ENCODE results near the gene WNT11.

WNT11 gene

DNA sequence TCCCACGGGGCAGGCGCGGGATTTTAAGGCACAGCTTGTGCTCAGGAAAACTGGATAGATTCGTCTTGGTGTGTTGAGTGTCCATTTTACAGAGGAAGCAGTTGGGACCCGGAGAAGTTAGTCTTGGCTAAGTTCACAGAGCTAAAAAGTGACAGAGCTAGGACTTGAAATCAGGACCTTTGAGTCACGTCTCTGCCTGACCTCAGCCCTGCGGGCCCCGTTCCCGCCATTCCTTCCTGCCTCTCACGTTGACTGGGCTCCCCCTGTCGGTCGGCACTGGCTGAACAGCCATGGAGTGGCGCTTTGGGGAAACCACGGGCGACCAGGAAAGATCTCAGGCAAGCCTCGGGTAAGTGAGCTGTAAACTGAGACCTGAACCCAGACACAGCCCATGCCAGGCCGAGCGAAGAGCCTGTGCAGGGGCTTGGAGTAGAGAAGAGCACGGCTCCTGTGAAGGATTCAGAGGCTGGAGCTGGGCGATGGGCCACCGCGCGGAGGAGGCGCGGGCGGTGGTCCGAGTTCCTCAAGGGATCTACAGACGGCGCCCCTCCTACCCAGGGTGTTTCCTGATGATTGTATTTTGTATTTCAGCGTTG is 54.1 kb downstream of the WNT11 start:
- peak; percentile 24 to 46 for DNase-seq

DNA sequence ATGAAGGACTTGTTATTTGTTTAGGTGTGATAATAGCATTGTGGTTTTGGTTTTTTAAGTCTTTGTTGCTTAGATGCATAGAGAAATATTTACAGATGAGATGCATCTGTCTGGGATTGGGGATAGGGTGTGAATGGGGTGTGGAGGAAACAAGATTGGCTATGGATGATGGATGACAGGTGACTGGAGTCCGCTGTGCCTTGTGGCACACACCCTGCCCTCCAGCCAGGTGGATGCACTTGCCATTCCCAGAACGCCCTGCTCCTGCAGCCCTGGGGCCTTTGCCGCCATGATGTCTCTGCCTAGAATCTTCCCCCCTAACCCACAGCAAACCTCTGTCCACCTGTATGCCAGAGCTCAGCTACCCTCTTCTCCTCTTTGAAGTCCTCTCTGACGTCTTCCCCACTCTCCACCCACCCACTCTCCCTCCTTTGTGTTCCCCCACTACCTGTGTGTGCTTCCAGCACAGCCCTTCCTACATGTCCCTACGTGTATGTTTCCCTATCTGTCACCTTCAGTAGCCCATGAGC is 54.7 kb downstream of the WNT11 start:
- DNase-seq, result peak; percentile 62 to 80

DNA sequence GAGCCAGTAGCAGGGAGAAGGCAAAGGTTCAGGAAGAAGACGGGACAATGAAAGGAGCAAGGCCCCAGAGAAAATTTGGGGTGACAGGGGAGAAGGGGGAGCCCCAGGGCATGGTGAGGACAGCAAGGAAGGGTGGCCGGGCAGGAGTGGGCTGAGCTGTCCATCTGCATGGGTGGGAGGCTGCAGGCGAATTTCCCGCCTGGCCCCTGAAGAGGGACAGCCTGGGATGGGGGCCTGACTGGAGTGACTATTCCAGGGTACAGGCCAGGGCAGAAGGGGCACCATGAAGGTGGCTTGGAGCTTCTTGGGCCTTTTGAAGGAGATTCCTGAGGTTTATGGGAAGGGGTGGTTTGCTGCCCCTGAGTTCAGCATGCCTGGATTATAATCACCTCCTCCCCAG is 56.2 kb downstream of the WNT11 start:
- DNase-seq, result no peak

DNA sequence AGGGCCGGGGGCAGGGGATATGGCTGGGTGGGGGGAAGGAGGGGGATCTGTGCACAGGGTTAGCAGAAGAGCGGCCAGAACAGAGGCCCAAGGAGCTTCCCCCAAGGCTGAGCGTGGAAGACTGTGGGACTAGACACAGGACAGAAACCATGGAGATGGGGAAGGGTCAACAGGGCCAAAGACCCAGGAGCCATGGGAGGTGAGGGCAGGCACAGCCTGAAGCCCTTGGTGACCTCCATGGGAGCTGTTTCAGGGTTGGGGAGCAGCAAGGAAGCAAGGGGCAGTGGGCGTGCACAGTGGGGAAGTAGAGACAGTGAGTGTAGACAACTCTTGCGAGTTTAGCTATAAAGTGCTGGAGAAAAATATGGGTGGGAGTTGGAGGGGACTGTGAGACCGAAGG is 56.6 kb downstream of the WNT11 start:
- no peak for DNase-seq

DNA sequence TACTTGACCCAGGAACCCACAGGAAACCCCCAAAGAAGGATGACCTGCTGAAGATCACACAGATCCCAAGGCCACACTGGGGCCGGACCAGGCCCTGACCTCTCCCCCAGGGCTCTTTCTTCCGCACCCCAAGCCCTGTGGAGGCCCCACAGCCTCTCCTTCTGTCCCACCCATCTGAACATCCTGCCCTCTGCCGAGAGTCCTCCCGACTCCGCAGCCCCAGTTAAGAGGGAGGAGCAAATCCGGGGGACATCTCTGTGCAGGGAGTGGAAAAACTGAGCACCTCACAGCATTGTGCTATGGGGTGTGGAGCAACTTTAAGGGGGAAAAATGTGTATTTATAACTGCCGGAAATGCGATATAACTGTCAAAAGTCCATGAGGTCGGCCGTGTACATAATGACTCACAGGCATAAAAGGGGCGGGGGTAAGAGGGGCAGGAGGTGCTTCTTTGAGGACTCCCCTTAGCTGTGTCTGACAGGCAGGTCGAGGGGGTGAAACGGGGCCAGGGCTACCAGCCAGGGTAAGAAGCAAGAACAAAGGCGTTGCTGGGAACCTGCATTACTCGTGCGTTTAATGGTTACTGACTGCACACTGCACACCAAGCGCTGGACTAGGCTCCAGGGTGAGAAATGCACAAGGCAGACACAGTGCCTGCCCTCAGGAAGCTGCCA is 57.2 kb downstream of the WNT11 start:
- no peak for DNase-seq

DNA sequence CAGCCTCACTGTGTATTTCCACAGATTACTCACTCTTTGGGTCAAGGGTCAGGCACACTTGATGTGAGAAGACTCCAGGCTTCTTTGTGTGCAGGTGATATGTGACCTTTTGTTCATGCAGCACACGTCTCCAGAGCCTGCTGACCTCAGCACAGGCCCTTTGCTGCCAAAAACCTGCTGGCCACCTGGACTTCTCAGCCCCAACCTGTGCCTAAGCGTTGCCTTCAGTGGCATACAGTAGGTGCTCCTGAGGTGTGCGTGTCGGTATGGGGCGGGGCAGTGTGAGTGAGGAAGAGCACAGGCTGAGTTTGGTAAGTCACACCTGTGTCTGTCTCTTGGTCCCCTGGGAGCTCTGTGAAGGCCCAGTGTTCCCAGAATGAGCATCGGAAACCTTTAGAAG is 58.1 kb downstream of the WNT11 start:
- DNase-seq, result no peak

DNA sequence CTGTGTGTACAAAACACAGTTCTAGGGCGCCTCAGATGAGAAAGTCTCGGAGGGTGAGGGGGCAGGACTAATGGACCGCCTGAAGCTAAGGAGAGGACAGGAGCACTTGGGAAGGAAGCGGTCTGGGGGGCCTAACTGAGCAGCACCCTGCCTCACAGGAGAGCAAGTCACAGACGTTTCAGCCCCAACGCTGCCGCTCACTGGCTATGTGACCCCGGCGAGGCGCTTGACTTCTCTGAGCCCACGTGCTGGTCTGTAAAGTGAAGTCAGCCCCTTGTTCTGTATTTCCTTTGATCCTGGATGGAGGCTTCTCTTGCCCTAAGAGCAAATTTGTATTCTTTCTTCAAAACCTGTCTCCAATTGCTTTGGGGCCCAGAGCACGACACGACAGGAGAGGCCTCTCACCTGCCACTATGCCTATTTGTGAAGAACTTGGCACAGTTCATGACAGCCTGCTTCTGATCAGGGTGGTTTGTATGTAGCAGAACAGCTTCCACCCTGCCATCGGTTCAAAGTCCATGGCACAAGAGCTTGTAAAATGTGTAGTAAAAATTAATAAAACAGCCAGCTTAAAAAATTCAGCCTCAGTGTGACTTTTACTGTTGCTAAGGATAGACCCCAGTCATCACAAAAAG is 59.1 kb downstream of the WNT11 start:
- DNase-seq, result no peak

DNA sequence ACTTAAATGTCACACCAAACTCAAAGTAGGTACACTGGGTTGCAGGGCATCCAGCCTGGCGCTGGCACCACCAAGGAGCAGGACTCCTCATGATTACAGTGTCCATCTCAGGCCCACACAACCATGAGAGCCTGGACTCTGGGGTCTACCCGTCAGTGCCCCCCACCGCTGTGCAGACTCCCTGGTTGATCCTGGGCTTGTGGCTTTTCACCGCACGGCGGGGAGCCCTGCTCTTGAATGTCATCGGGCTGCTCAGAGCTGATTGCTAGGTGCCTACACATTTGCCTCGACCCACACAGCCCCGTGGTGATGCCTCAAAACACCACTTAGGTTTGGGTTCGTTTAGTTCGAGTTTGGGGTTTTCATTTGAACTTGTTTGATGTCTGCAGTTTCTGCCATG is 63.0 kb downstream of the WNT11 start:
- DNase-seq, result no peak

DNA sequence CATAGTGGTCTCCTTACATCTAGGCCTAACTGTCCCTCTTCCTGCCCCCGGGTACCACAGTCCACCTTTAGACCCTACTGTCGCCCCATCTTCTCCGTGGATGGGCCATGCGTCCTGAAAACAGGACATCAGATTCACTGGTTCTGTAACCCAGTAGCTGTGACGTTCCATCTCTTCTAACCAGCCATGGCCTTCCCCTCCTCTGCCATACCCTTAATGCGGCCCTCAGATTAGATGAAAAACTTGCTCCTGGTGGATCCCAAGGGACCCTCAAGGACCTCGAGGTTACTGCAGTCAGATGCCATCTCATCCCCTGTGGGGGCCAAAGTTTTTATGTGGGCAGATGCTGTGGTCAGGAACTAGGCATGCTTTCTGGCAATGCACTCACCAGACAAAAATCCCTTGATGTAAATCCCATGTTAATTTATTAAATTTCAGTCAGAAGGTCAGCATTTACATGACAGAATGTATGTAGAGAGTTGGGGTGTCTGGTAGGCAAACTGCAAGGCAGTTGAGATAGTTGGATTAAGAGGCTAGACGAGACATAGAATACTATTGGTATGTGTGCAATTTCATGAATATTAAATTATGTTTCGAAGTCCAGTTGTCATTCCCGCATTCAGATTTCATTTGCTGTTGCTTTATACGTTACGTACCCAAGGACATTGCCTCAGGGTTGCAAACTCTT is 64.3 kb downstream of the WNT11 start:
- DNase-seq, result no peak

DNA sequence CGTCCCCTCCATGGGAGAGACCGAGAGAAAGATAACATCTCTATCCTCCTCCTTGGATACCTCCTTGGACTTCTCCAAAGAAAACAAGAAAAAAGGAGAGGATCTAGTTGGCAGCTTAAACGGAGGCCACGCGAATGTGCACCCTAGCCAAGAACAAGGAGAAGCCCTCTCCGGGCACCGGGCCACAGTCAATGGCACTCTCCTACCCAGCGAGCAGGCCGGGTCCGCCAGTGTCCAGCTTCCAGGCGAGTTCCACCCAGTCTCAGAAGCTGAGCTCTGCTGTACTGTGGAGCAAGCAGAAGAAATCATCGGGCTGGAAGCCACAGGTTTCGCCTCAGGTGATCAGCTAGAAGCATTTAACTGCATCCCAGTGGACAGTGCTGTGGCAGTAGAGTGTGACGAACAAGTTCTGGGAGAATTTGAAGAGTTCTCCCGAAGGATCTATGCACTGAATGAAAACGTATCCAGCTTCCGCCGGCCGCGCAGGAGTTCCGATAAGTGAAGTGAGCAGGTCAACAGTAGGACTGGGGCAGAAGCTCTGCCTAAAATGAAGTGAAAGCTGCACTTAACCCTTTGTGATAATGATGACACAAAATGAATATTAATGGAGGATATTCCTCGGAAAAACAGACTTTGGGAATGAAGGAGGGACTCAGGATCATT is 65.3 kb downstream of the WNT11 start:
- no peak for DNase-seq

DNA sequence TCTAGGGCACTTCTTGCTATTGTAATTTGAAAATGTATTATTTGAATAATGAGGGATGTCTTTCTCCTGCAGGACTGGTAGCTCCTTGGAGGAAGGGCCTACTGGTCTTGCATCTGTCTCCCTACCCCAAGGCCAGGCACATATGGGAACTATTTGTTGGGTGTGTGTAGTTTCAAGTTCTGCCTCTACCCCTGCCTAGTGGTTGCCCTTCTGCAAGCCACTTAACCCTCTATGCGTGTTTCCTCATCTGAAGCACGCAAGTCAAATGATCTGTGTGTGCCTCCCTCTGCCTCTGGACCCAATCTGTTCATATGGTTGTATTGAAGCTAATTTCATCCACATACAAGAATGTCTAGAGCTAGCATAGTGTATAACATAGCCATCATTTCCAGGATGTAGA is 67.0 kb downstream of the WNT11 start:
- no peak for DNase-seq

Data from NCI-H2081 (cell line).